Upper lobe of left lung (tissue), 4 donors: Measurements from ENCODE around the gene RHBG.

Experiments used
- POLR2A ChIP-seq, 4 donors: fragments of 450-650 bp; IDR thresholded peaks; one replicate each; pipeline ENCODE4 v1.5.1; 2016 to 2017; ENCODE audit warnings: antibody characterized with exemption in 4 of 4, mild to moderate bottlenecking in 2 of 4
- POLR2AphosphoS5 ChIP-seq, 2 donors: sonication (generic); formaldehyde crosslinking; IDR thresholded peaks; one replicate each; pipeline ENCODE4 v1.5.1; 2017; ENCODE audit warnings: antibody characterized with exemption in 2 of 2

GRCh38 chr1:156421939-156422601 lies 53.1 kb downstream of the RHBG start:
- TF ChIP-seq POLR2A (IDR thresholded peaks at IDR 0.05) (no peak), POLR2AphosphoS5 (IDR thresholded peaks at IDR 0.05) (no peak)
